Activated CD4-positive, alpha-beta T cell treated with anti-CD3 and anti-CD28 coated beads, Interleukin-2, amount 50 U/mL, for 48 hours (primary cell): ENCODE results near the gene PMPCA.
A peak's percentile ranks its signal among the peaks of the same experiment; 100 is the strongest.

Experiments used
- DNase-seq, 2 experiments: peaks; one replicate each; pipeline ENCODE4 v3.0.0-alpha.2; 2020

Gene PMPCA

DNA sequence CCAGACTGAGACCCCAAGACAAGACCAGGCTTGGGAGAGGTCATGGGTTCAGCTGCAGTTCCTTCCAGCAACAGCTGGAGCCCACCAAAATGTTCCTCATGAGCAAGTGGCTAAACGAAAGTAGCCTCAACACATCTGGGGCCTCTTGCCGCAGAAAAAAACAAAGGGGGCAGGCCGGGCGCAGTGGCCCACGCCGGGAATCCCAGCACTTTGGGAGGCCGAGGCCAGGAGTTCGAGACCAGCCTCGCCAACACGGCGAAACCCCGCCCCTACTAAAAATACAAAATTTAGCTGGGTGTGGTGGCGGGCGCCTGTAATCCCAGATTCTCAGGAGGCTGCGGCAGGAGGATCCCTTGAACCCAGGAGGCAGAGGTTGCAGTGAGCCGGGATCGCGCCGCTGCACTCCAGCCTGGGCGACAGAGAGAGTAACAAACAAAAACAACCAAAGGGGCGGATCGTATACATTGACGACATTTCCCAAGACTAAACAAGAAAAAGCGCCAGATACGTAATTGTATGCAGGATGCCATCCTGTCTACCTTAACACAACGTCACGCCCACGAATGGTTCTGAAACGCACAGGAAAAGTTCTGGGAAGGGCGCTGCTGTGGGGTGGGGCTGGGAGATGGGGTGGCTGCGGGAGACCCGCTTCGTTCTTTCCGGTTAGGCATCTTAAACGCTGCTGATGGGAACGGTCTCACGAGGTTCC is 27.5 kb downstream of the PMPCA start:
- no peak for DNase-seq

DNA sequence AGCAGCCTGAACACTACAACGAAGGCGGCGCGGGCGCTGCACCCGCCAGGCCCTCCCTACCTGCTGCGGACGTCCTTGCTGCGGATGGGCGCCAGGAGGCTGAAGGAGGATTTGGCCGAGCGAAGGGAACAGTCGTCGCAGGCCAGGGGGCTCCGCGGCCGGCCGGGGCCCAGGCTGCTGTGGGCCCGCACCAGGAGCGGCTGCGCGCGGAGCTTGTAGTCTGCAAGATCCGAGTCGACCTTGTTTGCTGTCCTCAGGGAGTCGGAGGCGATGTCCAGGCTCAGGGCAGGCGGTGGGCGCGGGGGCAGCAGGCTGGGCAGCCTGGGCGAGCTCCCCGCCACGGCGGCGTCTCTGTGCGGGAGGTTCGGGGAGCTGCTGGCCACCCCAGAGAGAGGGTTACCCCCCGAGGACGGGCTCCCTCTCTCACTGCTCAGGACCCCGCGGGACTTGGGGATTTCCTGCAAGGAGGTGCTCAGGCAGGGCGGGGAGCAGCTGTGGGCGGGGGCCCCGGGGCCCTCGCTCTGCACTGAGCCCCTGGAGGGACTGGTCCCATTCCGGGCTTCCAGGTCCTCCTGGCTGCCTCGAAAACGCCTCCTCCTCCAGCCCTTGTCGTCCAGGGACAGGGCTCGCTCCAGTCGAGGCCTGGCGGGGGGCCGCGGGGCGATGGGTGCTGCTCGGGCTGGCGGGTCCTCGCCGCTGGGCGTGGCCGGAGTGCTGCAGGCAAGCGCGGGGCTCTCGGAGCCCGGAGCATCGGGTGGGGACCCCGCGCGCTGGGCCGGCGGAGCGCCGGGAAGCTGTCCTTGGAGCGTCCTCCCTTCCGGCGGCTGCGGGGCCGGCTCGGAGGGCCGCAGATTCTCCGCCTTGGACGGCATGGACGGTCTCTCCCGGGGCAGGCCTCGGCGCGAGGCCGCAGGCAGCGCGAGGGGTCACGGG is 28.4 kb downstream of the PMPCA start:
- peak; percentile 61 to 72 for DNase-seq

- peak; percentile 83 to 84 for DNase-seq
Measured at GRCh38 chr9:136439481-136440408, 29.3 kb downstream of the PMPCA start, which contains the start of gene INPP5E. Gene INPP5E, minus strand, starts transcription at chr9:136439845. Its CDS starts 426 bp downstream, at chr9:136439419.

DNA sequence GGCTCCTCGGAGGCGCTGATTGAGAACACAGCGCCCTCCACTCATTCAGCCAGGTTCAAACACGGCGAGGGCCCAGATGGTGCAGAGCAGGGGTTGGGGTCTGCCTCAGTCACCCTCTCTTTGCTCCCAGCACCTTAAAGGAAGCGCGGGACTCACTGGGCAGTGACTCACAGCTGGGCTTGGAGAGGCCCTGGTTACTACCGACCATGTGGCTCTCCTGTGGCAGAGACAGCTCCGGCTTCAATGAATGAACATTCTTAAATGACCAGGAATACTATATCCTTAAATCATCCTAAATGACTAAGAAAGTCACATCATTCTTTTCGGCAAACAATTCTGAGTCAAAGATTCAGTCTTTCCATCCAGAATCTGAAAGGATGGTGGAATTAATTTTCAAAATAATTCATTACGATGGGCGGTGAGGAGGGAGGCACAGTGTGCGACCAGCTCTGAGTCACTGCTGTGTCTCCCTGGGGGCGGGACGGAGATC is 30.8 kb downstream of the PMPCA start:
- no peak for DNase-seq

DNA sequence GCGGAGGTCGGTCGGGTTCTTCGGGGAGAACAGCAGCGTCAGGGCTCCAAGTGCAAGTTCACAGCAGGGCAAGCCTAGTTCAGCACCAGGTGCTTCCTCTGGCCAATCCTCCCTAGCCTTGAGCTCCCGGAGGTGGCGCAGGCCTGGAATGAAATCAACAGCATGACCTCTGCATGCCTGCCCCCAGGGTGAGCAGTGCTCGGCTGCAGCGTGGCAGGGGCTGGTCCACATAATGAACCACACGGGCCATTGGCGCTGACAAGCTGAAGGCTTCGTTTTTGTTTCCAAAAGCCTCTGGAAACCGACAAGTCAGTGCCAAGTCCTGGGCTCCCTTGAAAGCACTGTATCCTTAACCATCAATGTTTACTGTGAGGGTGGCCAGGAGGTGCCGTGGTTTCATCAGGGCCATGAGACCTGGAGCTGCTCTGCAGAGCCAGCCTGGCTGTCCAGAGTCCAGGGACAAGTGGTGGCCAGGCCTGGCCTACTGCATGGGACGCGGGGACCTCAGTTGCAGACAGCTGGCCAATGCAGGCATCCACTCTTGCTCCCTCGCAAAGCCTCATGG is 31.3 kb downstream of the PMPCA start:
- DNase-seq: no peak

DNA sequence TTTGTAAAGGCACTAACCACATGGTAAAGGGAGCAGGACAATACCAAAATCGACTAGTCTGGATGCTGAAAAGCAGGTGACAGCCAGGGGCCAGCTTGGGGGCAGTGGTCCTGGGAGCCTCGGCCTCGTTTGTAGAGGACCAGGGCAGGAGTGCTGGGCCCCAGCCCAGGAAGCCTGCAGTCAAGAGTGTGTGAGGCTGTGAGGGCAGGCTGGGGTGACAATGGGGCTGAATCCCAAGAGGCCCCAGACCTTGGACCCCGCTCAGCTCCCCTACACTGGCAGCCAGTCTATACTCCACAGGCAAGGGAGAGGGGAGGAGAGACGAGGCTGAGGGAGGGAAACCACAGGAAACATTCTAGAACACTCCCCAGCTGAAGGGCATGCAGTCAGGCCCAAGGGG is 31.8 kb downstream of the PMPCA start:
- DNase-seq: no peak

DNA sequence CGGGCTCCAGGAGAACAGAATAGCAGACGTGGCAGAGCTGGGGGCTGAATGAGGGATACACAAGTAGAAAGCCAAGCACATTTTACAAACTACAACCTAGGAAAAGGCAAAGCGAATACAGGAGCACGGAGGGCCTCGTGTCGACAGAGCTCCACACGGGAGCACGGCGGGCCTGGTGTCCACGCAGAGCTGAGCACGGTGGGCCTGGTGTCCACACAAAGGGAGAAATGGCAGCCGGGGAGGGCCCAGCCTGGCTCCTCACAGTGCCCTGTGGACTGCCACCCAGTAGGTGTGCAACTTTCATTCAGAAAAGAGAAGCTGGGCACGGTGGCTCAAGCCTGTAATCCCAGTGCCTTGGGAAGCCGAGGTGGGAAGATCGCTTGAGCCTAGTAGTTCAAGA is 32.6 kb downstream of the PMPCA start:
- DNase-seq: no peak

GRCh38 chr9:136443687-136444086 is 33.2 kb downstream of the PMPCA start:
- no peak for DNase-seq

DNA sequence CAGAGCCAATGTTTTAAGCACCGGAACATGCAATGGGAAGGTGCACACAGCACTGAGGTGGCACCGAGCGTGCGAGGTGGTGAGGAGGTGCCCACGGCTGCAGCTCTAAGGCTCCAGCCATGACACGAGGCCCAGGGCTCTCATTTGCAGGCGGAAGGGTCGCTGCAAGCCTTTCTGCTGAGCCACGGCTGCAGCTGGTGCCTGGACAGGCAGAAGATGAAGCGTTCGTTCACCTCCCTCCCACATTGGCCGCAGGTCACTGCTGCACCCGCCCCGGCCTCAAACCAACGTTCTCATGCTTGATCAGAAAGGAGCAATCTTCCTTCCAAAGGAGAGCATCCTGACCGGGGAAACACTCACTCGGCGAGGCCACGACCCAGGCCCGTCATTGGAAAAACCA is 33.6 kb downstream of the PMPCA start:
- DNase-seq: no peak

- no peak for DNase-seq
Measured at GRCh38 chr9:136445799-136446198, 35.3 kb downstream of the PMPCA start.

DNA sequence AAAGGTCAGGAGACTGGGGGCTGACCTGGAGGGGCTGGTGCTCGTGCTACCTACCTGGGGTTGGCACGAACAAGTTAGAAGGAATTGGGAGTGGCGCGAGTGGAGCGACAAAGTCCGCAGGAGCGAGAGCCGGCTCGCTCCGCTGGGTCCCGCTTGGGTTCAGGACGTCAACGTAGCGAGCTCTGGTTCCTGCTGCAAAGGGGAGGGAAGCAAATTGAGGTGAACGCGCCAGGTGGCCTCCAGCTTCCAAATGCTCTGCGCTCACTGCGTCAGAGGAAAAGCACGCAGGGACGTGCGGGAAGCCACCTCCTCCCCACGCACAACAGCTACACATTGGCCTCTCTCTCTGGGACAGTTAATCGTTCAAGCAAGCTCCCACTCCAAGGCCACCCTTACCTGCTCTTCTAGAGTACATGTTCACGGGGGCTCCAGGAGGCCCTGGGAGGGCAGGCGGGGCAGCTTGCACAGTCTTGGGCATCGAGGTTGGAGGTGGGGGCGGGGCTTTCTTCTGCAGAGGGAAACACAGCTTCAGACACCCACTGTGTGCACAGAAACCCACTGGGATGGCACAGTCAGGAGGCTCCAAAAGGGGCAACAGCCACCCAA is 36.8 kb downstream of the PMPCA start:
- no peak for DNase-seq

- DNase-seq: no peak
Measured at GRCh38 chr9:136448655-136449054, 38.2 kb downstream of the PMPCA start.

DNA sequence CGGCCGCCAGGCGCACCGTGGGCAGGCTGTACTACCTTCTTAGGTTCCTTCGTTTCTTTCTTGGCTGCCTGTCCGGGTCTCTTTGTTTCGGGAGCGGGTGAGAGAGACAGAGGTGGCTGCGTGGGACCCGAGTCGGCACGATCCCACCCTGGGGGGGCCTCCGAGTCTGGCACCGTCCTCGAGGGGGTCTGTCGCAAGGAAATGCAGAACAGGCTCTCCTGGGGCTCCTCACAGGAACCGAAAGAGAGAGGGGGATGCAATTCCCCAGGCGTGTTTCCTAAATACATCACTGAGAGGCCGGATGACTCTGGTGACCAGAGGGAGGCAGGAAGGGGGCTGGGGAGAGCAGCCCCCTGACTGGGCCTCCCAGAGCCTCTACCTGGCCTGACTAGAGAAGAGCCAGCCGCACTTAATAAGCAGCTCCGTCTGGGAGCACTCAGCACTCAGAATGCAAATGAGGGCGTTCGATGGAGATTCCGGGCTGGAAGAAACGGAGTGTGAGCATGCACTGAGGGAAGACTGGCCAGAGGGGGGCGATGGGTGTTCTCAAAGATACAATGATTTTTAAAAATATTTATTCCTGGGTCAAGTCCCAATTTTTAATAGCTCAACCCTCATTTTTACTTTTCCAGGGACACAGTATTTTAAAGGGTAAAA is 40.9 kb downstream of the PMPCA start:
- DNase-seq: no peak

- DNase-seq: no peak
Measured at GRCh38 chr9:136453326-136453725, 42.9 kb downstream of the PMPCA start.

DNA sequence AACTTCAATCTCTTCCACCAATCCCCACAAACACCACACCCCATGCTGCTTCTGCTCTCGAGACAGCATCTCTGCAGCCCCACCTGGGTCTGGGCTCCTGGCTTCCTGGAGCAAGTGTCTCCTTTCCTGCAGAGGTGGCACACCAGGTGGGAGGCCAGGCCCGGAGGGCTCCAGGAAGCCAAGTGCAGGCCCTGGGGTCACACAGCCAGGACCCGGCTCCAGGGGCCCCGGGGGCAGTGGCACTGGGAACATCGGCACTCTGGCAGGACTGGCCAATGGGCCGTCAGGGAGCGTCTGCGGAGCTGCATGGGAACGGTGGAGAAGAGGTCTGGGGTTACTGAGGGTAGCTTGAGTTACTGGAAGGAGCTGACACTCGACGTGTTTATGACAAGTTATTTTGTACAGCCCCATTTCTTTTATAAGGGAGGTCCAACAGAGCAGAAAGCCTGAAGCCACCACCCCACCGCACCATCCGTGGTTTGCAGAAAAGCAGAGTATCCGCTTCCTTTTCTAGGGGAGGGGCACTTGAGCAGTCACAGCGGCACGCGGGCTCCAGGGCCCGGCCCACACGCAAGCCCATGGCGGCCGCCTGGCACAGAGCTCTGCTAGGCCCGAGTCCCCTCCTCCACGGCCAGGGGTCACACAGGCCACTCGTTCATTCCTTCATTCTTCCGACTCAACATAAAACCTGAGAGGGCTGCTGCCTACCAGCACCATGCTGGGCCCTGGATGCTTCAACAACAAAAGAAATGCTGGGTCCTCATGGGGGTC is 43.8 kb downstream of the PMPCA start:
- DNase-seq: no peak

- DNase-seq: no peak
Measured at GRCh38 chr9:136455043-136456002, 44.9 kb downstream of the PMPCA start.

GRCh38 chr9:136456258-136456657 is 45.8 kb downstream of the PMPCA start:
- no peak for DNase-seq

DNA sequence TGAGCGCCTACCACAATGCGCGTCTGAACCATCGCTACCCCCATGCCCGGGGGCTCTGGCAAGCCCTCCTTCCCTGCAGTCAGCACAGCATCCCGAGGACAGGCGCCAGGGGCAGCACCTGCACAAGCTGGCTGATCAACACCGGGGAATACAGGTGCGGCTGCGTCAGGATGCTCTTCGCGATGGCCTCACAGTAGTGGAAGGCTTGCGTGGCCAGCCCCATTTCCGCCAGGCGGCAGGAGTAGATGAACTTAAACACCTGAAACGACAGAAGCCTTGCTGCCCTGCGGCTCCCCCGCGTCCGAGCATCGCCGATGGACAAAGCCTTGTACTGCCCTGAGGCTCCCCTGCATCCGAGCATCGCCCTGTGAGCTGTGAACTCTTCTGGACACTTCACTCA is 46.9 kb downstream of the PMPCA start:
- DNase-seq: no peak

GRCh38 chr9:136459425-136459824 is 49.0 kb downstream of the PMPCA start:
- DNase-seq: no peak
